GM23338 (cell line): Measurements from ENCODE around the gene CAVIN2. TPM values are rescaled to one million over a fixed set of nuclear protein-coding genes. Genes with fewer than 3 reads are reported as not detected.

ENCODE experiments used
- ATAC-seq: fragments of 200-7000 bp; cut with Tn5 transposase; 3 replicates; pipeline ENCODE4 v1.9.1; 2020
- DNase-seq: peaks from one replicate; pipeline ENCODE4 v3.0.0-alpha.2; 2015; ENCODE audit warnings: low spot score
- H2AFZ ChIP-seq: fragments of 200-600 bp; sonication (generic); 2 replicates; pipeline ENCODE4 v1.8.0; 2016; ENCODE audit warnings: antibody characterized with exemption, mild to moderate bottlenecking, moderate library complexity
- H3F3A ChIP-seq: fragments of 200-600 bp; sonication (generic); replicated peaks from 2 replicates; pipeline ENCODE4 v1.8.0; 2017; ENCODE audit warnings: antibody characterized with exemption, mixed run types, low read depth
- H3K27ac ChIP-seq: fragments of 200-600 bp; sonication (generic); 2 replicates; pipeline ENCODE4 v1.6.1; 2016; ENCODE audit warnings: low read depth
- H3K27me3 ChIP-seq: fragments of 200-600 bp; sonication (generic); 2 replicates; pipeline ENCODE4 v1.8.0; 2016; ENCODE audit warnings: mild to moderate bottlenecking, mixed run types, moderate library complexity; ENCODE audit not compliant: insufficient read depth
- H3K36me3 ChIP-seq: fragments of 200-600 bp; sonication (generic); 2 replicates; pipeline ENCODE4 v1.8.0; 2016; ENCODE audit warnings: mild to moderate bottlenecking; ENCODE audit not compliant: insufficient read depth
- H3K4me1 ChIP-seq: fragments of 200-600 bp; sonication (generic); 2 replicates; pipeline ENCODE4 v1.8.0; 2016; ENCODE audit warnings: mild to moderate bottlenecking, moderate library complexity; ENCODE audit not compliant: insufficient read depth
- H3K4me2 ChIP-seq: fragments of 200-600 bp; sonication (generic); 2 replicates; pipeline ENCODE4 v1.7.1; 2017; ENCODE audit warnings: mixed run types
- H3K4me3 ChIP-seq: fragments of 200-600 bp; sonication (generic); 2 replicates; pipeline ENCODE4 v1.6.1; 2016; ENCODE audit warnings: mixed run types
- H3K79me2 ChIP-seq: fragments of 200-600 bp; sonication (generic); replicated peaks from 2 replicates; pipeline ENCODE4 v1.8.0; 2017; ENCODE audit warnings: mild to moderate bottlenecking; ENCODE audit not compliant: insufficient read depth
- H3K9me2 ChIP-seq: fragments of 200-600 bp; sonication (generic); 2 replicates; pipeline ENCODE4 v1.8.0; 2017; ENCODE audit not compliant: insufficient read depth
- H4K20me1 ChIP-seq: fragments of 200-600 bp; sonication (generic); replicated peaks from 2 replicates; pipeline ENCODE4 v1.8.0; 2017; ENCODE audit warnings: mild to moderate bottlenecking; ENCODE audit not compliant: insufficient read depth
- H3K27ac Mint-ChIP-seq: 2 replicates; pipeline ENCODE4 v1.8.0; 2020; ENCODE audit warnings: inconsistent platforms, mild to moderate bottlenecking, moderate library complexity, mixed read lengths
- H3K27me3 Mint-ChIP-seq: 3 replicates; pipeline ENCODE4 v1.8.0; 2022; ENCODE audit warnings: low read depth, mild to moderate bottlenecking, moderate library complexity, mixed read lengths, inconsistent platforms; ENCODE audit not compliant: insufficient read depth, poor library complexity
- H3K36me3 Mint-ChIP-seq: 3 replicates; pipeline ENCODE4 v1.8.0; 2021; ENCODE audit warnings: low read depth, mild to moderate bottlenecking, inconsistent platforms, moderate library complexity, mixed read lengths
- H3K4me1 Mint-ChIP-seq: 3 replicates; pipeline ENCODE4 v1.8.0; 2020; ENCODE audit warnings: mild to moderate bottlenecking, inconsistent platforms, mixed read lengths
- H3K4me3 Mint-ChIP-seq: 3 replicates; pipeline ENCODE4 v1.8.0; 2021; ENCODE audit warnings: moderate library complexity, mild to moderate bottlenecking, inconsistent platforms, mixed read lengths
- H3K9me3 Mint-ChIP-seq: 3 replicates; pipeline ENCODE4 v1.8.0; 2020; ENCODE audit warnings: moderate library complexity, mild to moderate bottlenecking, inconsistent platforms, mixed read lengths
- CREB1 ChIP-seq: fragments of 250-450 bp; sonication (Bioruptor Pico); IDR thresholded peaks from 2 replicates; pipeline ENCODE4 v1.5.0; 2020; ENCODE audit warnings: low read depth, mild to moderate bottlenecking, moderate library complexity
- EZH2phosphoT487 ChIP-seq: fragments of 200-600 bp; sonication (generic); IDR thresholded peaks from one replicate; pipeline ENCODE4 v1.8.1; 2018; ENCODE audit warnings: antibody characterized with exemption; ENCODE audit not compliant: unreplicated experiment
- JUNB ChIP-seq: IDR thresholded peaks from one replicate; pipeline ENCODE4 v1.6.1; 2016; ENCODE audit warnings: antibody characterized with exemption; ENCODE audit not compliant: unreplicated experiment
- NANOG ChIP-seq: IDR thresholded peaks from 2 replicates; pipeline ENCODE4 v1.6.1; 2016; ENCODE audit warnings: antibody characterized with exemption, borderline replicate concordance
- POLR2AphosphoS5 ChIP-seq: IDR thresholded peaks from 2 replicates; pipeline ENCODE4 v1.6.1; 2016; ENCODE audit warnings: antibody characterized with exemption, low read depth
- STAT1 ChIP-seq: IDR thresholded peaks from one replicate; pipeline ENCODE4 v1.6.1; 2016; ENCODE audit warnings: antibody characterized with exemption; ENCODE audit not compliant: unreplicated experiment
- ZNF114 ChIP-seq: fragments of 250-450 bp; sonication (Bioruptor Pico); IDR thresholded peaks from 2 replicates; pipeline ENCODE4 v1.5.0; 2020; ENCODE audit warnings: mild to moderate bottlenecking, moderate library complexity
- ZNF331 ChIP-seq: fragments of 250-450 bp; sonication (Bioruptor Pico); IDR thresholded peaks from 2 replicates; pipeline ENCODE4 v1.5.0; 2020; ENCODE audit warnings: low read depth, mild to moderate bottlenecking, moderate library complexity
- ZNF462 ChIP-seq: fragments of 250-450 bp; sonication (Bioruptor Pico); IDR thresholded peaks from 2 replicates; pipeline ENCODE4 v1.5.0; 2020; ENCODE audit warnings: mild to moderate bottlenecking, moderate library complexity
- polyA plus RNA-seq: library from polyadenylated mRNA; unstranded; fragments of >200 nt; fragmentation: Nextera tagmentation; extraction: Ambion mirVana; gene quantifications from 2 replicates; pipeline ENCODE4 v1.2.1, GENCODE V29; 2016
- total RNA-seq: library from RNA; depleted of rRNA; stranded (reverse); fragments of >200 nt; shearing (Covaris generic); gene quantifications from 2 replicates; pipeline ENCODE4 v1.2.3, GENCODE V29; 2014
- TF ChIP-seq, protein P1 (sequence below): IDR thresholded peaks from one replicate; pipeline ENCODE4 v1.6.1; 2018; ENCODE audit warnings: antibody characterized with exemption; ENCODE audit not compliant: unreplicated experiment
- TF ChIP-seq, protein P2 (sequence below): IDR thresholded peaks from 2 replicates; pipeline ENCODE4 v1.6.1; 2016; ENCODE audit warnings: antibody characterized with exemption
- TF ChIP-seq, protein P3 (sequence below), 2 experiments: fragments of 200-600 bp in 1 of 2; sonication (generic) in 1 of 2; conservative IDR thresholded peaks; 2 replicates each; pipeline versions ENCODE4 v1.5.1 to v1.6.1; 2016 to 2017; ENCODE audit warnings: antibody characterized with exemption in 2 of 2, low read depth in 2 of 2, mild to moderate bottlenecking in 2 of 2, moderate library complexity in 1 of 2

The CAVIN2 gene
- total and polyA plus RNA-seq, 2 experiments from 2014 or later: 0.07 to 0.15 TPM

DNA sequence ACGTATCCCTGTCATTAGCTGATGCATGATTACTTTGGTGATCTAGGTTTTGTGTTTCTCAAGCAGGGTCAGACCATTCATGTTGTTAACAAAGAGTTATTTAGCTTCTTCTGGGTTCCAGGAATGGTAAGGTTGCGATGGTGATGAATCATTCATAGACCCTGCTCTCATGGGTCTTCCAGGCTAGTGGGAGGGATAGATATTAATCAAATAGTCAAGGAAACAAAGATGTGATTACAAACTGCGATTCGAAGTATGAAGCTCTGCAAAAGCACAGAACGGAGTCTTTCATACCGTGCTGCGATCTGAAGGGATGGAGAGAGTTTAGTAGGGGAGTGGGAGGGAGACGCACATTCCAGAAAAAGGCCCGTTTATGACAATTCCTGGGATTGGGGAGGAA, 42.1 kb downstream of the CAVIN2 start:
- DNase-seq: no peak

More for the DNA sequence above, 42.1 kb downstream of the CAVIN2 start:
- Mint-ChIP-seq H3K27ac (no peak overlapping the region), H3K4me1 (no peaks in the 10 kb centered on the region), H3K36me3 (no peaks in the 10 kb centered on the region), H3K9me3 (no peaks in the 10 kb centered on the region), H3K27me3 (no peaks in the 10 kb centered on the region), H3K4me3 (no peak overlapping the region)
- TF ChIP-seq, protein P1, sequence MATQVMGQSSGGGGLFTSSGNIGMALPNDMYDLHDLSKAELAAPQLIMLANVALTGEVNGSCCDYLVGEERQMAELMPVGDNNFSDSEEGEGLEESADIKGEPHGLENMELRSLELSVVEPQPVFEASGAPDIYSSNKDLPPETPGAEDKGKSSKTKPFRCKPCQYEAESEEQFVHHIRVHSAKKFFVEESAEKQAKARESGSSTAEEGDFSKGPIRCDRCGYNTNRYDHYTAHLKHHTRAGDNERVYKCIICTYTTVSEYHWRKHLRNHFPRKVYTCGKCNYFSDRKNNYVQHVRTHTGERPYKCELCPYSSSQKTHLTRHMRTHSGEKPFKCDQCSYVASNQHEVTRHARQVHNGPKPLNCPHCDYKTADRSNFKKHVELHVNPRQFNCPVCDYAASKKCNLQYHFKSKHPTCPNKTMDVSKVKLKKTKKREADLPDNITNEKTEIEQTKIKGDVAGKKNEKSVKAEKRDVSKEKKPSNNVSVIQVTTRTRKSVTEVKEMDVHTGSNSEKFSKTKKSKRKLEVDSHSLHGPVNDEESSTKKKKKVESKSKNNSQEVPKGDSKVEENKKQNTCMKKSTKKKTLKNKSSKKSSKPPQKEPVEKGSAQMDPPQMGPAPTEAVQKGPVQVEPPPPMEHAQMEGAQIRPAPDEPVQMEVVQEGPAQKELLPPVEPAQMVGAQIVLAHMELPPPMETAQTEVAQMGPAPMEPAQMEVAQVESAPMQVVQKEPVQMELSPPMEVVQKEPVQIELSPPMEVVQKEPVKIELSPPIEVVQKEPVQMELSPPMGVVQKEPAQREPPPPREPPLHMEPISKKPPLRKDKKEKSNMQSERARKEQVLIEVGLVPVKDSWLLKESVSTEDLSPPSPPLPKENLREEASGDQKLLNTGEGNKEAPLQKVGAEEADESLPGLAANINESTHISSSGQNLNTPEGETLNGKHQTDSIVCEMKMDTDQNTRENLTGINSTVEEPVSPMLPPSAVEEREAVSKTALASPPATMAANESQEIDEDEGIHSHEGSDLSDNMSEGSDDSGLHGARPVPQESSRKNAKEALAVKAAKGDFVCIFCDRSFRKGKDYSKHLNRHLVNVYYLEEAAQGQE: no peak
- no peak for TF ChIP-seq CREB1 (CRISPR knock-in tag)
- TF ChIP-seq ZNF114: no peak
- TF ChIP-seq ZNF331 (CRISPR knock-in tag): no peak
- no peak for TF ChIP-seq EZH2phosphoT487
- no peak for TF ChIP-seq STAT1
- TF ChIP-seq POLR2AphosphoS5: no peak
- TF ChIP-seq ZNF462: no peak
- TF ChIP-seq, protein P2, sequence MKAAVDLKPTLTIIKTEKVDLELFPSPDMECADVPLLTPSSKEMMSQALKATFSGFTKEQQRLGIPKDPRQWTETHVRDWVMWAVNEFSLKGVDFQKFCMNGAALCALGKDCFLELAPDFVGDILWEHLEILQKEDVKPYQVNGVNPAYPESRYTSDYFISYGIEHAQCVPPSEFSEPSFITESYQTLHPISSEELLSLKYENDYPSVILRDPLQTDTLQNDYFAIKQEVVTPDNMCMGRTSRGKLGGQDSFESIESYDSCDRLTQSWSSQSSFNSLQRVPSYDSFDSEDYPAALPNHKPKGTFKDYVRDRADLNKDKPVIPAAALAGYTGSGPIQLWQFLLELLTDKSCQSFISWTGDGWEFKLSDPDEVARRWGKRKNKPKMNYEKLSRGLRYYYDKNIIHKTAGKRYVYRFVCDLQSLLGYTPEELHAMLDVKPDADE: no peak
- TF ChIP-seq, protein P3, sequence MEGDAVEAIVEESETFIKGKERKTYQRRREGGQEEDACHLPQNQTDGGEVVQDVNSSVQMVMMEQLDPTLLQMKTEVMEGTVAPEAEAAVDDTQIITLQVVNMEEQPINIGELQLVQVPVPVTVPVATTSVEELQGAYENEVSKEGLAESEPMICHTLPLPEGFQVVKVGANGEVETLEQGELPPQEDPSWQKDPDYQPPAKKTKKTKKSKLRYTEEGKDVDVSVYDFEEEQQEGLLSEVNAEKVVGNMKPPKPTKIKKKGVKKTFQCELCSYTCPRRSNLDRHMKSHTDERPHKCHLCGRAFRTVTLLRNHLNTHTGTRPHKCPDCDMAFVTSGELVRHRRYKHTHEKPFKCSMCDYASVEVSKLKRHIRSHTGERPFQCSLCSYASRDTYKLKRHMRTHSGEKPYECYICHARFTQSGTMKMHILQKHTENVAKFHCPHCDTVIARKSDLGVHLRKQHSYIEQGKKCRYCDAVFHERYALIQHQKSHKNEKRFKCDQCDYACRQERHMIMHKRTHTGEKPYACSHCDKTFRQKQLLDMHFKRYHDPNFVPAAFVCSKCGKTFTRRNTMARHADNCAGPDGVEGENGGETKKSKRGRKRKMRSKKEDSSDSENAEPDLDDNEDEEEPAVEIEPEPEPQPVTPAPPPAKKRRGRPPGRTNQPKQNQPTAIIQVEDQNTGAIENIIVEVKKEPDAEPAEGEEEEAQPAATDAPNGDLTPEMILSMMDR (conservative IDR thresholded peaks at IDR 0.05; ENCODE audit: low read depth in 2 of 2): no peak
- TF ChIP-seq NANOG: no peak
- TF ChIP-seq JUNB: no peak
- Histone ChIP-seq H3K36me3 (no peaks in the 10 kb centered on the region), H3K27me3 (no peaks in the 10 kb centered on the region), H3K4me1 (no peaks in the 10 kb centered on the region), H3K27ac (no peak overlapping the region), H4K20me1 (no peaks in the 10 kb centered on the region), H2AFZ (no peak overlapping the region), H3F3A (no peaks in the 10 kb centered on the region), H3K4me3 (no peak overlapping the region), H3K9me2 (no peaks in the 10 kb centered on the region), H3K4me2 (no peak overlapping the region), H3K79me2 (no peaks in the 10 kb centered on the region)
- no peak for ATAC-seq
